Hepatocyte (in vitro differentiated cells): Measurements from ENCODE around the gene ALDH1A1. TPM values are rescaled to one million over a fixed set of nuclear protein-coding genes. Genes with fewer than 3 reads are reported as not detected.

Experiments
- DNase-seq: peaks from one replicate; pipeline ENCODE4 v3.0.0-alpha.2; 2016; ENCODE audit warnings: low spot score
- H2AFZ ChIP-seq: fragments of 200-600 bp; sonication (generic); 2 replicates; pipeline ENCODE4 v1.6.0; 2016; ENCODE audit warnings: antibody characterized with exemption, mild to moderate bottlenecking
- H3K27ac ChIP-seq: fragments of 200-600 bp; sonication (generic); 2 replicates; pipeline ENCODE4 v1.5.1; 2016; ENCODE audit warnings: mild to moderate bottlenecking
- H3K27me3 ChIP-seq: fragments of 200-600 bp; sonication (generic); 2 replicates; pipeline ENCODE4 v1.6.1; 2016
- H3K36me3 ChIP-seq: fragments of 200-600 bp; sonication (generic); replicated peaks from 2 replicates; pipeline ENCODE4 v1.5.1; 2016; ENCODE audit warnings: low read depth; ENCODE audit not compliant: insufficient read depth
- H3K4me1 ChIP-seq: fragments of 200-600 bp; sonication (generic); 2 replicates; pipeline ENCODE4 v1.5.1; 2016; ENCODE audit warnings: mild to moderate bottlenecking, moderate library complexity; ENCODE audit not compliant: insufficient read depth
- H3K4me2 ChIP-seq: fragments of 200-600 bp; sonication (generic); 2 replicates; pipeline ENCODE4 v1.6.0; 2016
- H3K4me3 ChIP-seq: fragments of 200-600 bp; sonication (generic); 2 replicates; pipeline ENCODE4 v1.5.1; 2016; ENCODE audit warnings: mild to moderate bottlenecking
- H3K79me2 ChIP-seq: fragments of 200-600 bp; sonication (generic); 2 replicates; pipeline ENCODE4 v1.6.0; 2017; ENCODE audit warnings: mild to moderate bottlenecking
- H3K9me2 ChIP-seq: fragments of 200-600 bp; sonication (generic); replicated peaks from 2 replicates; pipeline ENCODE4 v1.6.0; 2017; ENCODE audit warnings: mild to moderate bottlenecking; ENCODE audit not compliant: insufficient read depth
- H3K9me3 ChIP-seq: fragments of 200-600 bp; sonication (generic); 2 replicates; pipeline ENCODE4 v1.5.1; 2016; ENCODE audit warnings: low read depth, mild to moderate bottlenecking
- H4K20me1 ChIP-seq: fragments of 200-600 bp; sonication (generic); 2 replicates; pipeline ENCODE4 v1.6.0; 2016; ENCODE audit warnings: mild to moderate bottlenecking; ENCODE audit not compliant: insufficient read depth, poor library complexity, severe bottlenecking
- CTCF ChIP-seq: fragments of 200-600 bp; sonication (generic); IDR thresholded peaks from 2 replicates; pipeline ENCODE4 v1.5.1; 2016; ENCODE audit warnings: antibody characterized with exemption, mild to moderate bottlenecking; ENCODE audit not compliant: poor library complexity
- EZH2 ChIP-seq: fragments of 200-600 bp; sonication (generic); IDR thresholded peaks from 2 replicates; pipeline ENCODE4 v1.6.1; 2016; ENCODE audit warnings: antibody characterized with exemption, mild to moderate bottlenecking, borderline replicate concordance
- EZH2phosphoT487 ChIP-seq: fragments of 200-600 bp; sonication (generic); IDR thresholded peaks from one replicate; pipeline ENCODE4 v1.6.1; 2018; ENCODE audit warnings: antibody characterized with exemption, mild to moderate bottlenecking, low read depth, moderate library complexity; ENCODE audit not compliant: unreplicated experiment, severe bottlenecking
- WGBS: methylation state at CpG from one replicate; pipeline ENCODE4 v1.1.6; 2016; ENCODE audit warnings: low lambda C conversion rate; ENCODE audit errors: missing lambda C conversion rate; 5-methylcytosine and 5-hydroxymethylcytosine counted together
- polyA plus RNA-seq: library from polyadenylated mRNA; unstranded; fragments of >200 nt; fragmentation: Nextera tagmentation; extraction: Ambion mirVana; gene quantifications from 2 replicates; pipeline ENCODE4 v1.2.1, GENCODE V29; 2016
- total RNA-seq: library from RNA; depleted of rRNA; stranded (reverse); fragments of >200 nt; gene quantifications from 2 replicates; pipeline ENCODE4 v1.2.3, GENCODE V29; 2014

ALDH1A1 gene
- total and polyA plus RNA-seq, 2 experiments from 2014 or later: 243 to 529 TPM

- Histone ChIP-seq H3K27ac (no peak overlapping the region), H3K9me2 (no peaks in the 10 kb centered on the region), H4K20me1 (no peaks in the 10 kb centered on the region), H3K4me1 (no peaks in the 10 kb centered on the region), H3K27me3 (no peaks in the 10 kb centered on the region), H3K9me3 (no peaks in the 10 kb centered on the region), H3K79me2 (no peaks in the 10 kb centered on the region), H2AFZ (no peak overlapping the region), H3K4me3 (no peak overlapping the region), H3K36me3 (no peaks in the 10 kb centered on the region), H3K4me2 (no peak overlapping the region)
- DNase-seq: no peak
- no peak for TF ChIP-seq CTCF
- TF ChIP-seq EZH2phosphoT487: no peak
- TF ChIP-seq EZH2: no peak
- WGBS: 66% methylated on average over 4 of the region's 4 CpGs
Measured at GRCh38 chr9:72898784-72899733, 53.8 kb downstream of the ALDH1A1 start.

- no peak for DNase-seq
- H3K4me2 ChIP-seq: no peak overlapping the region
- H3K4me3 ChIP-seq: no peak overlapping the region
- no peak for TF ChIP-seq EZH2phosphoT487
- TF ChIP-seq EZH2: no peak
- TF ChIP-seq CTCF: no peak
- H3K27ac ChIP-seq: no peak overlapping the region
- H4K20me1 ChIP-seq: no peaks in the 10 kb centered on the region
- H3K9me2 ChIP-seq: no peaks in the 10 kb centered on the region
- H3K4me1 ChIP-seq: no peaks in the 10 kb centered on the region
- H3K9me3 ChIP-seq: no peaks in the 10 kb centered on the region
- no peaks in the 10 kb centered on the region for H3K36me3 ChIP-seq
- H3K27me3 ChIP-seq: no peaks in the 10 kb centered on the region
- no peak overlapping the region for H2AFZ ChIP-seq
- no peaks in the 10 kb centered on the region for H3K79me2 ChIP-seq
- WGBS: 96% methylated on average over 2 of the region's 2 CpGs
Measured at GRCh38 chr9:72898360-72898759, 54.5 kb downstream of the ALDH1A1 start.

GRCh38 chr9:72897069-72897649 is 55.7 kb downstream of the ALDH1A1 start:
- Histone ChIP-seq H3K79me2 (no peaks in the 10 kb centered on the region), H3K36me3 (no peaks in the 10 kb centered on the region), H4K20me1 (no peaks in the 10 kb centered on the region), H2AFZ (no peak overlapping the region), H3K9me3 (no peaks in the 10 kb centered on the region), H3K27ac (no peak overlapping the region), H3K27me3 (no peaks in the 10 kb centered on the region), H3K4me1 (no peaks in the 10 kb centered on the region), H3K4me3 (no peak overlapping the region), H3K9me2 (no peaks in the 10 kb centered on the region), H3K4me2 (no peak overlapping the region)
- no peak for DNase-seq
- no peak for TF ChIP-seq EZH2
- TF ChIP-seq CTCF: no peak
- TF ChIP-seq EZH2phosphoT487: no peak
- 96% methylated on average over 3 of the region's 3 CpGs for WGBS
